ENCODE results near the gene ERG. TPM values are rescaled to one million over a fixed set of nuclear protein-coding genes. Genes with fewer than 3 reads are reported as not detected.

The ERG gene
- total and polyA plus RNA-seq, 2 donors from 2014 or later, result 6.6 to 29.6 TPM

GRCh38 chr21:38511198-38511597 lies 12.9 kb upstream of the ERG start:
- intact Hi-C loops (cut with DNase I), result no loop called here
- Histone ChIP-seq H3K36me3 (ENCODE audit: control insufficient read depth in 2 of 3, insufficient read depth in 3 of 3, low read length in 3 of 3) (no peaks in the 10 kb centered on the region), H3K4me3 (ENCODE audit: low read length in 3 of 3) (no peak overlapping the region), H3K9me3 (ENCODE audit: control insufficient read depth in 2 of 3, insufficient read depth in 1 of 3, low read length in 3 of 3) (no peaks in the 10 kb centered on the region), H3K9ac (ENCODE audit: low read length in 3 of 3) (no peak overlapping the region), H3K27ac (ENCODE audit: low read depth in 2 of 2, low read length in 2 of 2) (no peak overlapping the region), H3K27me3 (ENCODE audit: control insufficient read depth, insufficient read depth, low read length) (no peaks in the 10 kb centered on the region), H3K4me1 (ENCODE audit: control insufficient read depth in 2 of 3, insufficient read depth in 2 of 3, low read depth in 1 of 3, low read length in 3 of 3) (no peaks in the 10 kb centered on the region)
- no peak for TF ChIP-seq CTCF (IDR thresholded peaks at IDR 0.05; ENCODE audit: borderline replicate concordance, extremely low read depth, insufficient read depth)
- FAIRE-seq, result no peak
- DNase-seq, result no peak

- H3K4me3 ChIP-seq (ENCODE audit: low read length in 3 of 3), result no peak overlapping the region
- H3K36me3 ChIP-seq (ENCODE audit: control insufficient read depth in 2 of 3, insufficient read depth in 3 of 3, low read length in 3 of 3), result no peaks in the 10 kb centered on the region
- intact Hi-C loops (cut with DNase I), result loop anchor here (10.0 kb wide), 1 partner anchor 627 kb away; no protein-coding TSS in a partner anchor
- no peak overlapping the region for H3K9ac ChIP-seq (ENCODE audit: low read length in 3 of 3)
- DNase-seq (no peak), FAIRE-seq (no peak)
- no peaks in the 10 kb centered on the region for H3K4me1 ChIP-seq (ENCODE audit: control insufficient read depth in 2 of 3, insufficient read depth in 2 of 3, low read depth in 1 of 3, low read length in 3 of 3)
- no peak overlapping the region for H3K27ac ChIP-seq (ENCODE audit: low read depth in 2 of 2, low read length in 2 of 2)
- H3K27me3 ChIP-seq (ENCODE audit: control insufficient read depth, insufficient read depth, low read length), result no peaks in the 10 kb centered on the region
- H3K9me3 ChIP-seq (ENCODE audit: control insufficient read depth in 2 of 3, insufficient read depth in 1 of 3, low read length in 3 of 3), result no peaks in the 10 kb centered on the region
- TF ChIP-seq CTCF (IDR thresholded peaks at IDR 0.05; ENCODE audit: borderline replicate concordance, extremely low read depth, insufficient read depth), result no peak
Measured at GRCh38 chr21:38507374-38507942, 9.2 kb upstream of the ERG start.

- no peak overlapping the region for H3K9ac ChIP-seq (ENCODE audit: low read length in 3 of 3)
- intact Hi-C loops (cut with DNase I), result loop anchor here (10.0 kb wide), 1 partner anchor 628 kb away; no protein-coding TSS in a partner anchor
- H3K4me3 ChIP-seq (ENCODE audit: low read length in 3 of 3), result no peak overlapping the region
- H3K36me3 ChIP-seq (ENCODE audit: control insufficient read depth in 2 of 3, insufficient read depth in 3 of 3, low read length in 3 of 3), result no peaks in the 10 kb centered on the region
- no peak for TF ChIP-seq CTCF (IDR thresholded peaks at IDR 0.05; ENCODE audit: borderline replicate concordance, extremely low read depth, insufficient read depth)
- FAIRE-seq (no peak), DNase-seq (no peak)
- no peaks in the 10 kb centered on the region for H3K27me3 ChIP-seq (ENCODE audit: control insufficient read depth, insufficient read depth, low read length)
- no peaks in the 10 kb centered on the region for H3K9me3 ChIP-seq (ENCODE audit: control insufficient read depth in 2 of 3, insufficient read depth in 1 of 3, low read length in 3 of 3)
- H3K4me1 ChIP-seq (ENCODE audit: control insufficient read depth in 2 of 3, insufficient read depth in 2 of 3, low read depth in 1 of 3, low read length in 3 of 3), result no peaks in the 10 kb centered on the region
- no peak overlapping the region for H3K27ac ChIP-seq (ENCODE audit: low read depth in 2 of 2, low read length in 2 of 2)
Measured at GRCh38 chr21:38506661-38507281, 8.5 kb upstream of the ERG start.
